ENCODE results near the gene ICE2. TPM values are rescaled to one million over a fixed set of nuclear protein-coding genes. Genes with fewer than 3 reads are reported as not detected.
A peak's percentile ranks its signal among the peaks of the same experiment; 100 is the strongest.

ICE2 gene
- total RNA-seq, 1 donor from 2014 or later: 95.3 TPM

- no peaks in the 10 kb centered on the region for H3K9me3 Mint-ChIP-seq
- H4K20me1 ChIP-seq (ENCODE audit: low read depth): no peaks in the 10 kb centered on the region
- TF ChIP-seq EZH2 (IDR thresholded peaks at IDR 0.05): no peak
- no peak for TF ChIP-seq EZH2phosphoT487 (IDR thresholded peaks at IDR 0.05)
- no peak for TF ChIP-seq CTCF (IDR thresholded peaks at IDR 0.05)
- H3K27me3 ChIP-seq: peaks cover 90% of the 10 kb centered on the region
- H3K36me3 Mint-ChIP-seq: no peaks in the 10 kb centered on the region
- peaks cover 12% of the 10 kb centered on the region for H3K27me3 Mint-ChIP-seq (ENCODE audit: insufficient read depth, low read depth)
- no peaks in the 10 kb centered on the region for H3K9me3 ChIP-seq (ENCODE audit: low read depth)
- H3K4me2 ChIP-seq: no peak overlapping the region
- no peak for DNase-seq (ENCODE audit: low spot score)
- peaks cover 18% of the 10 kb centered on the region for H3K4me1 ChIP-seq
- H2AFZ ChIP-seq (replicated peaks): no peak overlapping the region
- H3K36me3 ChIP-seq: no peaks in the 10 kb centered on the region
- H3K9ac ChIP-seq: no peak overlapping the region
- H3K4me1 Mint-ChIP-seq: peaks cover 77% of the 10 kb centered on the region
- no peak overlapping the region for H3K27ac Mint-ChIP-seq
- H3K79me2 ChIP-seq (ENCODE audit: low read depth): no peaks in the 10 kb centered on the region
- peak overlapping the region; percentile 87 for H3K4me3 Mint-ChIP-seq
- peaks cover 15% of the 10 kb centered on the region for H3F3A ChIP-seq (ENCODE audit: low read depth)
- no peak overlapping the region for H3K4me3 ChIP-seq
- H3K27ac ChIP-seq: no peak overlapping the region
Observed at GRCh38 chr15:60396560-60396957, 82.4 kb downstream of the ICE2 start.

GRCh38 chr15:60396100-60396499 lies 82.8 kb downstream of the ICE2 start:
- Histone ChIP-seq H4K20me1 (ENCODE audit: low read depth) (peaks cover 4% of the 10 kb centered on the region), H3K36me3 (no peaks in the 10 kb centered on the region), H3F3A (ENCODE audit: low read depth) (peaks cover 15% of the 10 kb centered on the region), H3K9ac (no peak overlapping the region), H3K4me3 (no peak overlapping the region), H3K4me2 (no peak overlapping the region), H3K79me2 (ENCODE audit: low read depth) (no peaks in the 10 kb centered on the region), H3K4me1 (peaks cover 21% of the 10 kb centered on the region), H3K27me3 (peaks cover 94% of the 10 kb centered on the region), H2AFZ (replicated peaks) (no peak overlapping the region), H3K9me3 (ENCODE audit: low read depth) (no peaks in the 10 kb centered on the region), H3K27ac (no peak overlapping the region)
- Mint-ChIP-seq H3K4me1 (peaks cover 80% of the 10 kb centered on the region), H3K27ac (peak overlapping the region; percentile 30), H3K36me3 (no peaks in the 10 kb centered on the region), H3K4me3 (peak overlapping the region; percentile 87), H3K9me3 (no peaks in the 10 kb centered on the region), H3K27me3 (ENCODE audit: insufficient read depth, low read depth) (peaks cover 12% of the 10 kb centered on the region)
- no peak for DNase-seq (ENCODE audit: low spot score)
- TF ChIP-seq CTCF (IDR thresholded peaks at IDR 0.05) (no peak), EZH2phosphoT487 (IDR thresholded peaks at IDR 0.05) (no peak), EZH2 (IDR thresholded peaks at IDR 0.05) (no peak)

GRCh38 chr15:60395276-60396011 lies 83.5 kb downstream of the ICE2 start:
- H3K4me3 Mint-ChIP-seq: peak overlapping the region; percentile 87
- Histone ChIP-seq H3F3A (ENCODE audit: low read depth) (peaks cover 16% of the 10 kb centered on the region), H3K9me3 (ENCODE audit: low read depth) (no peaks in the 10 kb centered on the region), H3K4me1 (peaks cover 21% of the 10 kb centered on the region), H3K27me3 (peaks cover 99% of the 10 kb centered on the region), H3K79me2 (ENCODE audit: low read depth) (no peaks in the 10 kb centered on the region), H3K36me3 (no peaks in the 10 kb centered on the region), H4K20me1 (ENCODE audit: low read depth) (peaks cover 11% of the 10 kb centered on the region), H3K4me2 (peak overlapping the region; percentile 34), H3K9ac (no peak overlapping the region), H2AFZ (replicated peaks) (no peak overlapping the region), H3K27ac (no peak overlapping the region), H3K4me3 (no peak overlapping the region)
- peak overlapping the region; percentile 87 for H3K27ac Mint-ChIP-seq
- TF ChIP-seq CTCF (IDR thresholded peaks at IDR 0.05) (no peak), EZH2phosphoT487 (IDR thresholded peaks at IDR 0.05) (no peak), EZH2 (IDR thresholded peaks at IDR 0.05) (no peak)
- peaks cover 81% of the 10 kb centered on the region for H3K4me1 Mint-ChIP-seq
- no peaks in the 10 kb centered on the region for H3K9me3 Mint-ChIP-seq
- H3K27me3 Mint-ChIP-seq (ENCODE audit: insufficient read depth, low read depth): peaks cover 12% of the 10 kb centered on the region
- DNase-seq (ENCODE audit: low spot score): peak; percentile 63
- no peaks in the 10 kb centered on the region for H3K36me3 Mint-ChIP-seq
